Chondrocyte (in vitro differentiated cells): ENCODE measurements around the gene ZBTB5. TPM values are rescaled to one million over a fixed set of nuclear protein-coding genes. Genes with fewer than 3 reads are reported as not detected.

Experiments
- DNase-seq: peaks from one replicate; pipeline ENCODE4 v3.0.0; 2021; ENCODE audit warnings: mixed read lengths, low spot score
- H3K27ac Mint-ChIP-seq: one replicate; pipeline ENCODE4 v1.8.0; 2021; ENCODE audit warnings: mild to moderate bottlenecking, moderate library complexity, mixed read lengths; ENCODE audit not compliant: unreplicated experiment
- H3K27me3 Mint-ChIP-seq: 2 replicates; pipeline ENCODE4 v1.8.0; 2021; ENCODE audit warnings: low read depth, mixed read lengths
- H3K36me3 Mint-ChIP-seq: 2 replicates; pipeline ENCODE4 v1.8.0; 2021; ENCODE audit warnings: low read depth, mixed read lengths
- H3K4me1 Mint-ChIP-seq: 2 replicates; pipeline ENCODE4 v1.8.0; 2021; ENCODE audit warnings: low read depth, mild to moderate bottlenecking, mixed read lengths
- H3K4me3 Mint-ChIP-seq: one replicate; pipeline ENCODE4 v1.8.0; 2021; ENCODE audit warnings: mild to moderate bottlenecking, moderate library complexity, mixed read lengths; ENCODE audit not compliant: unreplicated experiment
- H3K9me3 Mint-ChIP-seq: 2 replicates; pipeline ENCODE4 v1.8.0; 2021; ENCODE audit warnings: low read depth, mixed read lengths
- CTCF ChIP-seq: fragments of 200-600 bp; sonication (generic); IDR thresholded peaks from 2 replicates; pipeline ENCODE4 v1.5.0; 2021; ENCODE audit warnings: antibody characterized with exemption, mild to moderate bottlenecking, moderate library complexity
- total RNA-seq: library from RNA; stranded (reverse); gene quantifications from 3 replicates; pipeline ENCODE4 v1.2.1, GENCODE V29; 2021

ZBTB5 gene
- total RNA-seq, 1 donor from 2014 or later = 14.5 TPM

GRCh38 chr9:37509536-37509935 lies 44.3 kb upstream of the ZBTB5 start:
- DNase-seq = peak; percentile 61
- no peak overlapping the region for H3K27ac Mint-ChIP-seq
- H3K27me3 Mint-ChIP-seq = no peaks in the 10 kb centered on the region
- no peak overlapping the region for H3K4me3 Mint-ChIP-seq
- H3K4me1 Mint-ChIP-seq = no peaks in the 10 kb centered on the region
- no peaks in the 10 kb centered on the region for H3K9me3 Mint-ChIP-seq
- peaks cover 8% of the 10 kb centered on the region for H3K36me3 Mint-ChIP-seq
- no peak for TF ChIP-seq CTCF

GRCh38 chr9:37508834-37509206 lies 43.6 kb upstream of the ZBTB5 start:
- H3K4me1 Mint-ChIP-seq = no peaks in the 10 kb centered on the region
- no peak overlapping the region for H3K4me3 Mint-ChIP-seq
- H3K27ac Mint-ChIP-seq = no peak overlapping the region
- peak; percentile 27 for TF ChIP-seq CTCF
- DNase-seq = peak; percentile 17
- no peaks in the 10 kb centered on the region for H3K27me3 Mint-ChIP-seq
- H3K9me3 Mint-ChIP-seq = no peaks in the 10 kb centered on the region
- peaks cover 9% of the 10 kb centered on the region for H3K36me3 Mint-ChIP-seq

- Mint-ChIP-seq H3K4me1 (no peaks in the 10 kb centered on the region), H3K4me3 (no peak overlapping the region), H3K27ac (no peak overlapping the region), H3K36me3 (peaks cover 14% of the 10 kb centered on the region), H3K27me3 (no peaks in the 10 kb centered on the region), H3K9me3 (no peaks in the 10 kb centered on the region)
- no peak for TF ChIP-seq CTCF
- DNase-seq = peak; percentile 26
Observed at GRCh38 chr9:37508135-37508833, 43.0 kb upstream of the ZBTB5 start.

GRCh38 chr9:37507566-37508134 lies 42.4 kb upstream of the ZBTB5 start:
- Mint-ChIP-seq H3K4me3 (no peak overlapping the region), H3K27ac (no peak overlapping the region), H3K36me3 (peaks cover 19% of the 10 kb centered on the region), H3K9me3 (no peaks in the 10 kb centered on the region), H3K27me3 (no peaks in the 10 kb centered on the region), H3K4me1 (no peaks in the 10 kb centered on the region)
- no peak for TF ChIP-seq CTCF
- no peak for DNase-seq

GRCh38 chr9:37504605-37505004 lies 39.4 kb upstream of the ZBTB5 start:
- no peak overlapping the region for H3K4me3 Mint-ChIP-seq
- no peaks in the 10 kb centered on the region for H3K4me1 Mint-ChIP-seq
- H3K36me3 Mint-ChIP-seq = peaks cover 28% of the 10 kb centered on the region
- H3K27ac Mint-ChIP-seq = no peak overlapping the region
- H3K9me3 Mint-ChIP-seq = no peaks in the 10 kb centered on the region
- no peak for DNase-seq
- TF ChIP-seq CTCF = no peak
- H3K27me3 Mint-ChIP-seq = no peaks in the 10 kb centered on the region
